NK-92 treated with Interleukin-12 subunit alpha and Interleukin-12 subunit beta, amount 100 ng/mL, for 24 hours (cell line): ENCODE measurements around the gene LENG1.

Experiments used
- DNase-seq: peaks from one replicate; lab custom pipeline; 2025; lab: John Stamatoyannopoulos, UW

LENG1 gene

GRCh38 chr19:54141356-54141755 is 18.2 kb downstream of the LENG1 start:
- DNase-seq, result no peak

DNA sequence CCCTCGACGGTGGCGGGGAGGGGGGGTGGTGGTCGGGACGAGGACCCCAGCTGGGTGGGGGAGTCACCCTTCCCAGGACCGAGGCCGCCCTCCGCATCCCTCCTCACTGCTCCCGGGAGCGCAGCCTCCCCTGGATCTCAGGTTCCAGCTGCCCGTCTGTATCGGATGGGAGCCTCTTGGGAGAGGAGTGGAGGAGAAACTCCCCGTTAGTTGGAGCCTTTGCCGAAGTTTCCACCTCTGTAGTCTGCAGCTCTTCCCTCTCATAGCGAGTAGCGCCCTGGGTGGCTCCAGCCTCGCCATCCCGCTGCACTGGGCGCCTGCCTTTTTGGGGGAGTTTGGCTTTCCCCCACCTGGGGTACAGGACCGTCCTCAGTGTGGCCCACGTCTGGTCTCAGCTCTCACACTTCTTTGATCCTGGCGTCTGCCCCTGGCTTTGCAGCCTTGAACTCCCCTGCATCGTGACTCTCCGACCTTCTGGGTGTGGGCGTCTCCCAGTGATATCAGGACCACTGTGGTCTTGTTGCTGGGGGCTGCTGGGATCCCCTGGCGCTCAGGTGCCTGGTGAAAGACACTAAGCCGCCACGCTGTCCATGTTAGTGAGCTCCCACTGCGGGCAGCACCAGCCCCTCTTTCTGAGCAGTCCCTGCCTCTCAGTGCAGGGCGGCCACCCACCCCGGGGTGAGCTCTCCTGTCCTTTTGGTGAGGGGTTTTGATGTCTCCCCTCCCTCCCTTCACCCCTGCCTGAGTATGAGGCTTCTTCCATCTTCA is 20.8 kb downstream of the LENG1 start:
- no peak for DNase-seq

GRCh38 chr19:54137699-54138488 is 21.6 kb downstream of the LENG1 start, which contains the start of gene CNOT3:
Gene CNOT3 (plus strand): TSS chr19:54137762. CDS start chr19:54142979, 5,217 bp downstream.
- DNase-seq, result no peak

DNA sequence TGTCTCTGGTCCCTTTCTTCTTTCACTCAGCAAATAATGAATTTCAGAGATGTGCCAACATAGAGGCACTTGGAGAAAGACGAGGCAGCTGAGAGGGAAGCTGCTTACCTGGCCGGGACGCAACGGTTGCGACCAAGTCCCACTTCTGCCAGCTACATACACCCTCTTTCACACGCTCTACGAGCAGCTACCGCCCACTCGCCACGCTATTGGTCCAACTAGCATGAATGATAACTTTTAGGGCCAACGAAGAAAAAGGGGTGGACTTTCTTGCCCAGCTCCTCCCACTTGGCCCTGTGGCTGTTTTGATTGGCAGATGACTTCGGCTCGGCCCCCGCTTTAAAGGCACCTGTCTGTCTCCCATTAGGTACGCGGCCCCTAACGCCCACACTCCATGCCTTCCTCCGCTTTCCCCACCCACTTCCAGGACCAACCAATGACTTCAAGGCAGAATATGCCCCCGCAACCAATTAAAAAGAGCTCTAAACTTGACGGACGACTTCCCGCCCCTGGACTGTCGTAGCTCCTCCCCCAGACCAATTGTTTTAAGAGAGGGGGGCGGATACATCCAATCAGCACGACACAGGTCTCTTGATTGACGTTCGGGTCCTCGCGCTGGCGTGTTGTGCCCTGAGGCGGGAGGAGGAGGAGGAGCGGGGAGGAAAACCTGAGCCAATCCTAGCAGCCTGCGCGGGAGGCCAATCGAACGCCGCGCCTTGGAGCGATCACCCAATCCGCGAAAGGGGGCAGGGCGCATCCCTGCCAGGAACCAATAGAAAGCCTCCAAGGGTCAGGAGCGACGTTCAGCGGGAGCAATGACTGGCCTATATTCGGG is 22.4 kb downstream of the LENG1 start:
- peak; percentile 100 for DNase-seq

GRCh38 chr19:54136086-54136863 is 23.2 kb downstream of the LENG1 start:
- DNase-seq, result no peak

DNA sequence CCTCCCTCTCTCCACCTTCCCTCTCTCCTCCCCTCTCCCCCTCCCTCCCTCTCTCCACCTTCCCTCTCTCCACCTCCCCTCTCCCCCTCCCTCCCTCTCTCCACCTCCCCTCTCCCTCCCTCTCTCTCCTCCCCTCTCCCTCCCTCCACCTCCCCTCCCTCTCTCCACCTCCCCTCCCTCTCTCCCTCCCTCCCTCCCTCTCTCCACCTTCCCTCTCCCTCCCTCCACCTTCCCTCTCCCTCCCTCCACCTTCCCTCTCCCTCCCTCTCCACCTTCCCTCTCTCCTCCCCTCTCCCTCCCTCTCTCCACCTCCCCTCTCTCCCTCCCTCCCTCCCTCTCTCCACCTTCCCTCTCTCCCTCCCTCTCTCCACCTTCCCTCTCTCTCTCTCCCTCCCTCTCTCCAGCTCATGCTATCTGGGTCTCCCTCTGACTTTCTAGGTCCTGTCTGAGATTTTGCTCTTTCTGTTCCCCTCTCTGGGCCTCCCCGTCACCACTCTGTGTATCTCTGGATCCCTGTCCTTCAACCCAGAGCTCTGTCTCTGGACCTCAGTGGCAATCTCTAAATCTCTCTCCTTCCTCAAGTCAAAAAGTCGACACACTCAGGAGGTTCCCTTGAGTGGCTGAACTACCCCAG is 25.4 kb downstream of the LENG1 start:
- no peak for DNase-seq

DNA sequence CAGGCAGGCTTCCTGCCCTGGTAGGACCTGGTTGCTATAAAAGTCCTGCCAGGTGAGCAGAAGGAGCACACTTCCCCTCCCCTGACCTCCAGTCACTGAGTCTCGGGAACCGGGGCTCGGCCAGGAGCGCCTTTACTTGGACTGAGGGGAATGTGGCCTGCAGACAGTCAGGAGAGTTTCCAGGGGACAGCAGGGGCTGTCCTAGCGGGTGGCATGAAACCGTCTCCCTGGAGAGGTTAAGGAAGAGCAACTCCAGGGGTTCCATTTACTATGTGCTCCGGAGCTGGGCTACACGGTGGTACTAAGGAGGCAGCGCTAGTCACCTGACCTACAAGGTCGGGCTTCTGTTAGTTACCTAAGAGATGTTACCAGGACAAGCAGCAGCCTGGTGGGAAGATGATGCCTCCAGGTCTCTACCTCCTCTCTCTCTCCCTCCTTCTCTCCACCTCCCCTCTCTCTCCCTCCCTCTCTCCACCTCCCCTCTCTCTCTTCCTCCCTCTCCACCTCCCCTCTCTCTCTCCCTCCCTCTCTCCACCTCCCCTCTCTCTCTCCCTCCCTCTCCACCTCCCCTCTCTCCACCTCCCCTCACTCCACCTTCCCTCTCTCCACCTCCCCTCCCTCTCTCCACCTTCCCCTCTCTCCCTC is 26.1 kb downstream of the LENG1 start:
- no peak for DNase-seq

GRCh38 chr19:54129617-54129996 is 29.9 kb downstream of the LENG1 start:
- DNase-seq, result no peak

- no peak for DNase-seq
Measured at GRCh38 chr19:54128796-54129616, 30.5 kb downstream of the LENG1 start.

GRCh38 chr19:54128441-54128725 is 31.1 kb downstream of the LENG1 start:
- DNase-seq, result no peak

GRCh38 chr19:54127688-54128440 is 31.7 kb downstream of the LENG1 start:
- DNase-seq, result no peak

DNA sequence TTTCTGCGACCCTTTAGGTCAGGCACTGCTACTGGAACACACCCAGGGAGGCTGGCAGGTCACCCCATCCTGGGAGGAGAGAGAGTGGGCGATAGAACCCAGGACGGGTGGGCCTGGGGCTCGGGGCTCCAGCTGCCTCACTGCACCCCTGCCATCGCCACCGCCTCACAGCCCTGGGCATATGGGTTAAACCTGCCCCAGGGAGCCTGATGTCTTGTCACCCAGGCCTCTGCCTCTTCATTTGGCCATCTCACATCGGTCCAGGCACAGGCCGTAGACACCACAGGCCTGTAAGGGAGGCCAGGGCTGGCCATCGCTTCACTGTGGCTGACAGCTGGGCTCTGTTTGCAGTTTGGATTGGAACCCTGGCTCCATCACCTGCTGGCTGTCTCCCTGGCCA is 33.8 kb downstream of the LENG1 start:
- DNase-seq, result no peak

DNA sequence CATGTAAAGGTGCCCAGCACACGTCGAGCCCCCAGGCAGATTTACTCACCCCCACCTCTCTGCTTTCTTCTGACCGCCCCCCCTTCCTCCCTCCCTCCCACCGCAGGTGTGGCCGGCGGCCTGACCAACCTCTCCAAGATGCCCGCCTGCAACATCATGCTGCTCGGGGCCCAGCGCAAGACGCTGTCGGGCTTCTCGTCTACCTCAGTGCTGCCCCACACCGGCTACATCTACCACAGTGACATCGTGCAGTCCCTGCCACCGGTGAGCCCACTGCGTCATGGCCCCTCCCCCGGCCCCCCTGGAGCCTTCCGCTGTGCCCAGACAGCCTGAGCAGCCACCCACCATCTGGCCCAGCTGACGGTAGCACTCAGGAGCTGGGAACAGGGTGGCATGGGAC is 35.1 kb downstream of the LENG1 start:
- DNase-seq, result no peak

DNA sequence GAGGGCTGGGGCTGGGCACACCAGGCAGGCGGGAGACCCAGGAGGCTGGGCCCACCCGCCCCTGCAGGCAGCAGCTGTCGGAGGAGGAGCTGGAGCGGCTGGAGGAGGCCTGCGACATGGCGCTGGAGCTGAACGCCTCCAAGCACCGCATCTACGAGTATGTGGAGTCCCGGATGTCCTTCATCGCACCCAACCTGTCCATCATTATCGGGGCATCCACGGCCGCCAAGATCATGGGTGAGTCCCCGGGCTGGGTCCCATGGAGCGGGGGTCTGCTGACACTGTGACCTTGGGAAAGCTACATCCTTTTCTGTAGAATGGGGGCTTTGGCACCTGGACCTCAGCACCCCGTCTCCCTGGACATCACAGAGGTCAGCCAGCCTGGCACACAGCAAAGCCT is 35.8 kb downstream of the LENG1 start:
- DNase-seq, result no peak

DNA sequence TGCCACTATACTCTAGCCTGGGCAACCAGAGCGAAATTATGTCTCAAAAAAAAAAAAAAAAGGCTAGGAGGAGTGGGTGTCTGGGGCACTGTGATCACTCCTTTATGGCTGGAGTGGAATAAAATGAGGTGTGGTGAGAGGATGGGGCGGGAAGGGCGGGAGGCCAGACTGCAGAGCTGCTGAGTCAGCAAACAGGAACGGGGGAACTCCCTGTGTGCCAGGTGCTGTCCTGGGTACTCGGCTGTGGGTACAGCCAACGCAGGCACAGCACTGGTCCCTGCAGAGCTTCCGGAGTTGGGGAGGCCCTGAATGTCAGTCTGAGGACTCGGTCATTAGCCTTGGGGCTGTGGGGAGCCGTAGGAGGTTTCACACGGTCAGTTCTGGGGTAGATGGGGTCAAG is 38.3 kb downstream of the LENG1 start:
- no peak for DNase-seq

- peak; percentile 91 for DNase-seq
Measured at GRCh38 chr19:54115109-54116063, 44.1 kb downstream of the LENG1 start, which contains the start of the genes PRPF31 and TFPT. Gene PRPF31 (plus strand): TSS chr19:54115754. CDS start chr19:54118279, 2,525 bp downstream. Gene TFPT (minus strand): TSS chr19:54115657. CDS start chr19:54115269, 388 bp downstream.

- no peak for DNase-seq
Measured at GRCh38 chr19:54114340-54115108, 45.0 kb downstream of the LENG1 start.
